GM18870 (cell line): ENCODE data around the gene TENM4.
"Not testable (repeated sequence)": the region's sequence is repeated elsewhere in the genome, so short reads cannot be mapped to it uniquely, and the experiment has no call there.

Experiments
- ATAC-seq: cut with Tn5 transposase; IDR thresholded peaks from one replicate; pipeline ENCODE4 v1.9.1; 2021; ENCODE audit warnings: moderate library complexity; ENCODE audit not compliant: unreplicated experiment

TENM4 gene

GRCh38 chr11:78833237-78833636 lies 607.6 kb downstream of the TENM4 start:
- no peak for ATAC-seq

DNA sequence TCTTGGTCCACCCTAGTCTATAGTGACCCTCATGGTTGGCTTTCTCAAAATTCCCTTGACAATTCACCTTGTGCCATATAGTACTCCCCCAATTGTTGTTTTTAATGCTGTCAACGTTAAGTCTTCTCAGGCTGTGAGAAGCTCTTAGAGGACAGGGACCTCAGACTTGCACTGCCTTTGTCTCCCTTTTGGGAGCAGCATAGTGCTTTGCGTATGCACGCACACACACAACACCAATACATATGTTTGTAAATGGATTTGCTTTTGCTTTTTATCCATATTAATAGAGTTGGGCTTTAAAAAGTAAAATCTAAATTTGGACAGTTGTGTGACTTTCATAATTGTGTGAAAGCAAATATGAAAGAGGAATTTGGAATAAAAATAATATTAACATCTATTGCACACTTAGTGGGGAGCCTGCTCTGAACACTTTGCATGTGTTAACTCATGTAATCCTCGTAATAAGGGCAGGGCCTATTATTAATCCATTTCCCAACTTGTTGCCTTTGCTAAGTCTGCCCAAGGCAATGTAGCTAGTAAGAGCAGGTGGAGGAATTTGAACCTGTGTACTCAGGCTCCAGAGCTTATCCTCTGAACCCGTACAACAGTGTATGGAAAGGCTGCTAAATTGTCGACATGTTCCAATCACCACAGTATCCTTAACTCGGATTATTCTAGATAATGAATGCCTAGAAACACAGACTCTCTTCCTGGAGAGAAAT lies 608.4 kb downstream of the TENM4 start:
- no peak for ATAC-seq

DNA sequence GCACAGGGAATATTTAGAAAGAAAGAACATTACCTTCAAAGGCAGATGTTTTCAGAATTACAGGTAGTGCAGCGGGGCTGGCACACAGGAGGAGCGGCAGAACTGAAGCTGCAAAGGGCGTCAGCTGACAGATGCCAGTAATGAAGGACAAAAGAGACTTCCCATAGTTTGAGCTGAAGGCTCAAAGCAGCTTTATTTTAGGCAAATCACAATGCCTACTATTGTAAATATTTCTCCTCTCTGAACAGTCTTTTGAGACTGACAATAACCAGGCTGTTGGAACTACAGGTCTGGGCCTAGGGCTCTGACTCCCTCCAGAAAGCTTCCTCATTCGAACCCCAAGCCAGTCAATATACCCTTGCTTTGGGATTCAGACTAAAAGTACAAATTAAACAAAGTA lies 609.3 kb downstream of the TENM4 start:
- ATAC-seq = no peak

DNA sequence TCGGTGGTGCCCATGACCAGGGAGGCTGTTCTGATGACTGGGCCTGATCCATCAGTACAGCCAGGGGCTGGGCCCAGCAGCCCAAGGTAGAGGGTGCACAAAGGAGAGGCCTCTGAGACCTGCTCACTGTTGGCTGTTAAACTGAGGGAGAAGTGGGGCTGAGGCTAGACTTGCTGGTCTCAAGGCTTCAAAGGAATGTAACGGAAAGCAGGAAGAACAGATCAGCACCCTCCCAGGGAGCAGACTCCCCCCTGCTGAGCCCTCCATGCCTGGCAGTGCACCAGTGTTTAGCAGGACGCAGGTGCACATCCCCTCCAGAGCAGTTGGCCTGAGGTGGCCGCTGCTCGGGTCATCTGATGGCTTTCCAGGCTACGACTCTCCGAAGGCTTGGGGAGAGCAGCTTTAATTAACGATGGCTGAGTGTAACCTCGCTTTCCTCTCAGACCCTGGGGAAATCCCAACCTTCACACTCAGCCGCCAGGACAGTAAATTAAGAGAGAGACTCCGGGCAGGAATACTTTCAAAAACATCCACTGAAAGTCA lies 610.5 kb downstream of the TENM4 start:
- ATAC-seq = no peak

DNA sequence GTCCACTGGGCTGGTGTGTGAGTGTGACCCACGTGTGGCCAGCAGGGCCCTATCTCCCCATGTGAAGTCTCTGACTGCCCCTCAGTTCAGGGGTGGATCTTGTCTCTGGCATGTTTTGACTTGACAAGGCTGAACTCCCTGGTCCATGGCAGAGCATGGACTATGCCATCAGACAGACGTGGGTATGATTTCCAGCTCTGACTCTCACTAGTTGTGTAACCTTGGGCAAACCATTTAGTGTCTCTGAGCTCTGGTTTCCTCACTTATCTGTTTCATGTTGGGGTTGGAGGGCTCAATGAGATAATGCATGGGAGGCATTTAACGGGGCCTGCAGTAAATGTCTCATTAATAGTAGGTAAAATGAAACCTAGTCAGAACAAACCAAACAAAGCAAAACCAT lies 611.7 kb downstream of the TENM4 start:
- no peak for ATAC-seq

GRCh38 chr11:78828676-78829075 lies 612.2 kb downstream of the TENM4 start:
- ATAC-seq = no peak

GRCh38 chr11:78827291-78827690 lies 613.5 kb downstream of the TENM4 start:
- ATAC-seq = not testable (repeated sequence)

GRCh38 chr11:78825591-78826020 lies 615.2 kb downstream of the TENM4 start:
- no peak for ATAC-seq

- ATAC-seq = no peak
These were observed 617.2 kb downstream of the TENM4 start for GRCh38 chr11:78823588-78823987.

DNA sequence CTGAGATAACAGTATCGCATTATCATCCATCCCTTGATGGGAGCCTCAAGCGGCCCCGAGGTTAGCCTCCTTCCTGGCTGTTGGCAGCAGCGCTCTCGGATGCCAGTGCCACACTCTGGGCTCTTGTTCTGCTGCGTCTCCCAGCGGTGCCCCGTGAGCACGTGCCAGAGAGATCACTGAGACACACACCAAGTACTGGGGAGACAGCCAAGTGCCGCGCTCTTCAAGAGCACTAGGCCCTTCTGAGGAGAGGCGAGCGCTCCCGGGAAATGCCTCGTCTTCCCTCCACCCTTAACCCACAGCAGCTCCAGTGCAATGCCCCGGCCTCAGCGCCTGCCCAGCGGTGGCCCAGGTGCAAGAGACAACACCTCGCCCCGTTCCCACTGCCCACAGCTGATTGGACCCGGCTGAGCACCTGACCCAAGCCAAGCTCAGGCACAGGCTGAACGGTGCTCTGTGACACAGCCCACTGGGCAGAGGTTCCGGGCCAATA lies 617.9 kb downstream of the TENM4 start:
- ATAC-seq = no peak

- ATAC-seq = no peak
These were observed 619.2 kb downstream of the TENM4 start for GRCh38 chr11:78821371-78822306.

- ATAC-seq = no peak
These were observed 620.1 kb downstream of the TENM4 start for GRCh38 chr11:78820741-78821140.

DNA sequence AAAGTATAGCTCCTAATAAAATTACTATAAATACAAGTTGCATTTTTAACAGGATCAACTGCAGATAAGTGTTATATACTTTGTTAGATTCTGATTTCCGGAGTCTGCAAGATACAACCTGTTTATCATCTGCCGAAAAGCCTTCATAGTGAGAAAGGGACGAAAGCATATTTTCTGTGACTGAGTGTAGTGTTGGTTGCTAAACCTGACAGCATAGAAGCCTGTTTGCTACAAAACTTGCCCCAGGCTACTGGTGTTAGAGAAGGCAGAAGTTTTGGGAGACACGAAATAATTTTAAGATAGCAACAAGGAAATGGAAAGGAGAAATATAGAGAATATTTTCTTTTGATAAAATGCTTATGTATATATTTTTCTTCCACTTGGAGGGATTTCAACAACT lies 622.6 kb downstream of the TENM4 start:
- no peak for ATAC-seq

GRCh38 chr11:78815831-78816230 lies 625.0 kb downstream of the TENM4 start:
- no peak for ATAC-seq

GRCh38 chr11:78812513-78813293 lies 628.1 kb downstream of the TENM4 start:
- ATAC-seq = no peak

GRCh38 chr11:78810559-78811009 lies 630.2 kb downstream of the TENM4 start:
- ATAC-seq = no peak

- ATAC-seq = no peak
These were observed 630.8 kb downstream of the TENM4 start for GRCh38 chr11:78809931-78810541.

DNA sequence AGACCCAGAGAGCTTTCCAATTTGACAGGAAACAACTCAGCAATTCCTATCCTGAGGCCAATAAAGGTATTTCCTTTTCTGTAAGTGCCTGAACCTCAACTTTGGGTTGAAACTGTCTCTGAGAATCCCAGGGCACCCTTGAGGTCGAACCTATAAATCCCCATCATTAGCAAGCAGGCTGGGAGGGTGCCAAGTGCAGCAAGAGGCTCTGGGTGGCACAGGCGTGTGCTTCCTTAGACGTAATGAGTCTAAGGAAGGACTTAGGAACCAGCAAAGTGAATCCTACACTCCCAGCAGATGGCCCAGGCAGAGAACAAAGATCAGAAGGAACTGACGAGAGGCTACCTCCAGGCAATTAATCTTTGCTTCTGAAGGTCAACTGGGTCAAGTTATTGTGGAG lies 631.9 kb downstream of the TENM4 start:
- no peak for ATAC-seq

DNA sequence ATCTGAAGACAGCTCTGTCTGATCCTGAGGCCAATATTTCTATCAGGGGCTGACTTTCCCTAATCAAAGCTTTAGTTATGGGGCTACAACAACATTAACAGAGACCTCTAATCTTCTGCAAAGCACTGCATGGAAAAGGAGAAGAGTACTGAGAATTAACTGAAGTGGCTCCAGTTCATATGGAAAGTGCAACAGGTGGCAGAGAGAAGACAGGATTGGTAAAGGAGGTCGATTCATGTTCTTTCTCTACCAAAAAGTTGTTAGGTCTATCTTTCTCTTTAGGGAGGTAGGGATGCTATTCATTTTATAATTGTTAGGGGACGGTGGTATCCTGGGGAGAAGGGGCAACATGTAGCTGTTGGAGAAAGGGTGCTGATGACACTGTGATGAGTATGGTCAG lies 633.5 kb downstream of the TENM4 start:
- ATAC-seq = no peak
